CD4-positive, alpha-beta T cell treated with Interleukin-1 beta for 1 hour (primary cell): ENCODE data around the gene MYO1C.
A peak's percentile ranks its signal among the peaks of the same experiment; 100 is the strongest.

Experiments used
- DNase-seq, 2 donors: peaks; one replicate each; pipeline ENCODE4 v3.0.0-alpha.2; 2020 to 2022

Gene MYO1C

GRCh38 chr17:1505586-1505985, 13.1 kb upstream of the MYO1C start:
- DNase-seq: no peak

- DNase-seq: no peak
Measured at GRCh38 chr17:1504866-1505265, 12.4 kb upstream of the MYO1C start.

GRCh38 chr17:1503699-1504098, 11.2 kb upstream of the MYO1C start:
- DNase-seq: no peak

- no peak for DNase-seq
Measured at GRCh38 chr17:1498869-1499268, 6.4 kb upstream of the MYO1C start.

- no peak for DNase-seq
Measured at GRCh38 chr17:1498233-1498632, 5.7 kb upstream of the MYO1C start.

- no peak for DNase-seq
Measured at GRCh38 chr17:1497831-1498230, 5.3 kb upstream of the MYO1C start.

- DNase-seq: no peak
Measured at GRCh38 chr17:1496869-1497268, 4.4 kb upstream of the MYO1C start.

- no peak for DNase-seq
Measured at GRCh38 chr17:1495265-1495989, 2.9 kb upstream of the MYO1C start.

- DNase-seq: no peak
Measured at GRCh38 chr17:1494736-1495253, 2.3 kb upstream of the MYO1C start.

- DNase-seq: no peak
Measured at GRCh38 chr17:1494203-1494602, 1.7 kb upstream of the MYO1C start.

- no peak for DNase-seq
Measured at GRCh38 chr17:1493291-1493980, 950 bp upstream of the MYO1C start.

GRCh38 chr17:1491443-1492248, 840 bp downstream of the MYO1C start:
- DNase-seq: peak; percentile 51 to 54

- DNase-seq: peak; percentile 62 to 65
Measured at GRCh38 chr17:1490643-1491442, 1.6 kb downstream of the MYO1C start.

GRCh38 chr17:1488826-1489270, 3.6 kb downstream of the MYO1C start:
- DNase-seq: no peak

GRCh38 chr17:1487939-1488825, 4.3 kb downstream of the MYO1C start:
- DNase-seq: peak; percentile 71 to 75

- peak; percentile 77 to 78 for DNase-seq
Measured at GRCh38 chr17:1486802-1487695, 5.4 kb downstream of the MYO1C start.

GRCh38 chr17:1485423-1486376, 6.8 kb downstream of the MYO1C start:
- peak; percentile 56 to 66 for DNase-seq

GRCh38 chr17:1484676-1485422, 7.6 kb downstream of the MYO1C start:
- peak; percentile 70 to 80 for DNase-seq
